ENCODE results near the gene C2CD3. TPM values are rescaled to one million over a fixed set of nuclear protein-coding genes. Genes with fewer than 3 reads are reported as not detected.

The C2CD3 gene
- total and polyA plus RNA-seq, 9 of the 15 experiments (the other 6 are each of a cell fraction or from before 2014, with no cell fraction given), result 4.4 to 20.2 (median 15.4) TPM

- TF ChIP-seq ZNF407 (IDR thresholded peaks at IDR 0.05; ENCODE audit: low read depth), result no peak
- no peak for TF ChIP-seq SPI1 (IDR thresholded peaks at IDR 0.05; ENCODE audit: borderline replicate concordance, low read depth, low read length)
- no peak for TF ChIP-seq MAX (CRISPR knock-in tag; IDR thresholded peaks at IDR 0.05)
- no peak for TF ChIP-seq POLR3G (IDR thresholded peaks at IDR 0.05; ENCODE audit: extremely low read depth, insufficient read length, insufficient replicate concordance)
- no peak for TF ChIP-seq ARID4B (CRISPR knock-in tag; IDR thresholded peaks at IDR 0.05)
- TF ChIP-seq CBX1 (IDR thresholded peaks at IDR 0.05; ENCODE audit: low read depth), result no peak
- TF ChIP-seq BRCA1 (IDR thresholded peaks at IDR 0.05), result no peak
- TF ChIP-seq BRCA1 (CRISPR knock-in tag; IDR thresholded peaks at IDR 0.05), result no peak
- no peak for TF ChIP-seq RFX1 (IDR thresholded peaks at IDR 0.05)
Measured at GRCh38 chr11:74142624-74143023, 28.2 kb downstream of the C2CD3 start (continued).
